ENCODE measurements around the gene SNX19.
A peak's percentile ranks its signal among the peaks of the same experiment; 100 is the strongest.
"Not testable (repeated sequence)": the region's sequence is repeated elsewhere in the genome, so short reads cannot be mapped to it uniquely, and the experiment has no call there.

The SNX19 gene

DNA sequence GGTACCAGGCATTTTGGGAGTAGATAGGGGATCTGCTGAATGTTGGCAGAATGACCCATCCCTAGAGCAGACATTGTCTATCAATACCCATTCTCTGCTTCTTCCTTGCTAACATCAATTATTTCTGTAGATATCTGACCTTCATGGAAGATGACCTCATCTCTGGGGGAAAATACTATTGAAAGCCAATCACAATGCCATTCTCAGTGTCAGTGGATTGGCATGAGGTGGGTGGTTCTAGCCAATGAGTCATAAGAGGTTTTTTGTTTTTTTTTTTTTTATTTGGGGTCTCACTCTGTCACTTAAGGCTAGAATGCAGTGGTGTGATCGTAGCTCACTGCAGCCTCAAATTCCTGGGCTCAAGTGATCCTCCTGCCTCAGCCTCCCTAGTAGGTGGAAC, 42.5 kb downstream of the SNX19 start:
- DNase-seq (ENCODE audit: extremely low read depth in 1 of 2, low read depth in 1 of 2), result no peak

DNA sequence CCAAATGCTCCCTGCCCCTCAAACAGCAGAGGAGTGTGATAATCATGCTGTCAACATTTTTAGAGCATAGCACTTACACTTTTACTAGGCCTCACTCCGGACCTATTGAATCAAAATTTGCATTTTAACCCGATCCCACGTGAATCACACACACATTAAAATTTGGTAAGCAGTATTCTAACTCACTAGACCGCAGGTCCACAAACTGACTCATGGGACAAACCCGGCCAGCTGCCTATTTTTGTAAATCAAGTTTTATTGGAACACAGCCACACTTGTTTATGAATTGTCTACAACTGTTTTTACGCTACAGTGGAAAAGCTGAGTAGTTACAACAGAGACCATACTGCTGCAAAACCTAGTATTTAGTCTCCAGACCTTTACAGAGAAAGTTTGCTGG, 43.3 kb downstream of the SNX19 start:
- no peak for DNase-seq (ENCODE audit: extremely low read depth in 1 of 2, low read depth in 1 of 2)

DNA sequence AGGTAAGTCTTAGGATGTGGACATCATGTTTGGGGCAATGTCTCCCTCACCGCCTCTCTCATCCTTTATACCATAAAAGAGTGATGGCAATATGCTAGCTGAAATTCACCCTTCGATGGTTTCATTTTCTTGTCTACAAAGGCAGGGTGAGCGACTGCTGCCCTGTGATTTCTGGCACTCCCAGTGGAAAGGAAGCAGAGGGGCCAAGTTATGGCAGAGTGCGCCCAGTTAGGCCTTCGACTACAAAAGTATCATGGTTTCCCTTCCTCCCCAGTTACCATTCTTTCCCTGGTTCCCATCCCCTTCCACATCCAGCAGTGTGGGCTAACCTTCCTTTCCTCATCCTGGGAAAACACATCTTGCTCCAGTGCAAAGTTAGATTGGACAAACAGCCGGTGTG, 43.8 kb downstream of the SNX19 start:
- DNase-seq (ENCODE audit: extremely low read depth in 1 of 2, low read depth in 1 of 2), result no peak

DNA sequence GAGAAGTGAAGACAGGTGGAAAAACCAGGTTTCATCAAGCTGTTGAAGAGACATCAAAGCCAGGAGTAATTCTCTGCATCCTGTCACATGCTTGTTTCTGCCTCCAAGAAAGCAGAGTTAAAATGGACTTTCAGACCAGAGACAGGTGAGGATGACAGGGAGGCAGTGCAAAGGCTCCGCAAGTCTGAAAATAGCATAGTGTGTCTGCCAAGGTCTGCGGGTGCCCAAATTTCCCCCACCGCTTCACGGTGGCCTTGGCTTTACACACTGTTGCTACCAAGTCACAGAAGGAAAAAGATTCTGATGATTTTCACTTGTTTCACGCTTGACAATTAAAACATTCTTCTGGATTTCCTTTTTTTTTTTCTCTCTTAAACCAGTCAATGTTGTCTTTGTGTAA, 44.2 kb downstream of the SNX19 start:
- DNase-seq (ENCODE audit: extremely low read depth in 1 of 2, low read depth in 1 of 2), result no peak

DNA sequence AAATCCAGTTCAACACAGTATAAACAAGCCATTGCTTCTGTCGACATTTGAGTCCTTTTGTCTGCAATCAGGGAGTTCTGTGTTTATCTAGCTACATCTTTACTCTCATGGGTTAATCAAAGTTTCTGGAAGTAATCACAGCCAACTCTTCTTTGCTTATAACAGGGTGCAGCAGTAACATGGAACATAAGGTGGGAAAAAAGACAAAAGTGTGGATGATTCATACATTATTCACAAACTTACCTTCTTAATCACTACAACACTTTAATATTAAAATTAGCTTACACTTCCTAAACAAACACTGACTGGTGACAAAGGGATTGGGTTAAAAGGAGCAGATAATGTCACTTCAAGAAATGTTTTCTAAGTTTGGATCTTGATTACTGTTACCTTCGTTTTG, 44.7 kb downstream of the SNX19 start:
- DNase-seq (ENCODE audit: extremely low read depth in 1 of 2, low read depth in 1 of 2), result no peak

DNA sequence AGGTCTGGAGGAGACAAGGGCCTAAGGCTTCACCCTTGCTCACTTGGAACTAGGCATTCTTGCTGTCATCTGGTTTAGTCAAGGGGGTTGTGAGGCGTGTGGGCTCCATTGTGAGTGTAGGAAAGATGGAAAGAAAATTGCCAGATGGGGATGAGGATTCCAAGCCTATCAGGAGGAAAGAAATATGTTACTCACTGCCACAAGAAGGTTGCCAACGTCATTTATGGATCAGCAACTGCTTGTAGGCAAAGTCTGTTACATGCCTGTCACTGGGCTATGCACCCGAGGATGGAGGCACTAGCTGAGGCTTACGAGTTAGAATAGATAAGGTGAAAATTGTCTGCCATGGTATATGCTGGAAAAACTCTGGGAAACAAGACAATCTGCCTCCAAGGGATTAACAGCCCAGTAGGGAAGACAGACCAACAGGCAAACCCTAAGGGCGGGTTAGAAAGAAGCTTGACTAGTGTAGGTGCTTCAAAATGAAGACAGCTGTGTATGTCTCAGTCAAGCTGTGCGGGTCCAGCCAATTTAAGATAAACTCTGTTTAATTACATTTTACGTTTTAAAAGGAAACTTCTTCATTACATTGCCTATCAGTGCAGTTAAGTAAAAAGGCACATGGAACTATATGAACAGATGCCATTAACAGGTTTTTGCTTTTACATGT, 47.4 kb downstream of the SNX19 start:
- DNase-seq (ENCODE audit: extremely low read depth in 1 of 2, low read depth in 1 of 2), result no peak

DNA sequence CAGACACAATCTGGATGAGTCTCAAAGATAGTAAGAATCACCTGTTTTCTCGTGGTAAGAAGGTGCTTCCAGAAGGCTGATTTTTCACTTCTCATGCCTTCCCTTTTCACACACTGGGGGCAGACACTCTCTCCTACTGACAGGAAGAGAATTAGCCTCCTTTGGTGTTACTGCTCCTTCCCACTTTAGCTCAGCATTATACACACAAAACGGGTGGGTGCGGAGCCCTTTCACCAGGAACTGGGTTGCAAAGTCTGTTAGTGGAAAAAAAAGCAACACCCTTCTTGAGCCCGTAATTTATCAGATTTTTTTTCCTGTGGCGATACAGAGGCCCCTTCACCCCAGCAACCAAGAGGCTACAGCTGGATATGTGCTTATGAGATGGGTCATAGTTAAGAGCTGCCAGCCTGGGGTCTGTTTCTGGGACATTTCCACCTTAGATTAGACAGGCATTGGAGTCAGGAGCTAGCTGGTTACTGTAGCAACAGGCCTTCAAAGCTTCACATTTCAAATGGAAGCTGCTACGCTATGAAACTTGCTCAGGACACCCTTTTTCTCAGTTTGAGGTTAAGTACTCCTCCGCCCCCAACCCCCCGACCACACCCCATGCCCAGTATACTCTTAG, 48.1 kb downstream of the SNX19 start:
- no peak for DNase-seq (ENCODE audit: extremely low read depth in 1 of 2, low read depth in 1 of 2)

DNA sequence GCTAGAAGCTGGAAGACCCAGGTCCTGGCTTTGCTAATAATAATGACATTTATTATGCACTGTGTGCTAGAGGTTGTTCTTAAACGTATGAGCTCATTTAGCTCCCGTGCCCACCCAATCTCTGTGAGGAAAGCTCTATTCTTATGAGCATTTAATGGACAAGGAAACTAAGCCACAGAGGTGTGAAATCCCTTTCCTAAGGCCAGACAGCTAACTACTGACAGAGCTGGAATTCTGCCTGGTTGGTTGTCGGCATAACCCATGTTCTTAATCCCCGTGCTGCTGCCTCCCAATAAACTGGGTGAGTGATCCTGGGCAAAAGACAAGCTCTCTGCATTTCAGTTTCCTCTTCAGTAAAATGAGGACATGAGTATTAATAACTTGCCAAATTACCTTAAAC, 49.4 kb downstream of the SNX19 start:
- no peak for DNase-seq (ENCODE audit: extremely low read depth in 1 of 2, low read depth in 1 of 2)

DNA sequence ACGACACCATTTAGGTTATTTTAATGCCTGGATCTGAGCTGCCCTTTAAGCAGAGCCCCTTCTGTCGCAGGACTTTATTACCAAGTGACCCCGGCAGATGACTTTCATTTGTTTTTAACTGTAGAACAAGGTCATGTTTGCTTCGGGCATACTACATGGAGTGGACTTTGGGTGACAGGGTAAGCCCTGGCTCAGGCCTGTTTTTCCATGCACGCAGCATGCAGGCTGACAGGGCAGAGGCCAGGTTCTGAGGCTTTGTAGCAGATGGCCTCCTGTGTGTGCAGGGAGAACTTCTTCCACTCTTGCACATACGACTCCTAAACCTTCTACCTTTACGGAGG, 50.5 kb downstream of the SNX19 start:
- DNase-seq (ENCODE audit: extremely low read depth in 1 of 2, low read depth in 1 of 2), result no peak

DNA sequence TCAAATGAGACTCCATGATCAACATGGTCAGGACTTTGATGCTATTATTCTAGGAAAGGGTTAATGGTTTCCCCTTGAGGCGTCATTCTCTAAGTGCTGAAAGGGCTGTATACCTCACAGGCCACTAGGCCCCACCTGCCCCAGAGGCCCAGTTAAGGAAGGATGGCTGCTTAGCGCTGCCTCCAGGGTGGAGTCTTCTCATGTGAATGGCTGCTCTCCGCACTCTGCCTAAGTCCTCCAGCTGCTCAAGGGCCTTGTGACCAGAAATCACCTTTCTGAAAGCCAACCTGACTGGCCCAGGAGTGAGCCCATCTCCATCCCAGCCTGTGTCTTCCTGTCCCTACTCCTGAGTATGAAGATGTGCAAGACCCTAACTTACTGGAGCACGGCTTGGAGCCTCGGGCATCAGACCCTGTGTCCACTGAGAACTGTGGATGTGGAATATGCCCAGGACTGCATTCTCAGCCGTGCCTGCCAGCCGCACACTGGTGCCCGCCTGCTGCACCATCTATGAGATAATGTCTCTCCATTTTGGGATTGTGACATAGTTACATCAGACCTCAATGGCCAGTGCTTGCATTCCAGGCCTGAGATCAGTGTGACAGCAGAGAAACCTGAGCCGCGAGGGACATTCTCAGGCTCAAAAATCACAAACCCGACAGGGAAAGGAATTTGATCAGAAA, 51.0 kb downstream of the SNX19 start:
- DNase-seq (ENCODE audit: extremely low read depth in 1 of 2, low read depth in 1 of 2), result no peak

DNA sequence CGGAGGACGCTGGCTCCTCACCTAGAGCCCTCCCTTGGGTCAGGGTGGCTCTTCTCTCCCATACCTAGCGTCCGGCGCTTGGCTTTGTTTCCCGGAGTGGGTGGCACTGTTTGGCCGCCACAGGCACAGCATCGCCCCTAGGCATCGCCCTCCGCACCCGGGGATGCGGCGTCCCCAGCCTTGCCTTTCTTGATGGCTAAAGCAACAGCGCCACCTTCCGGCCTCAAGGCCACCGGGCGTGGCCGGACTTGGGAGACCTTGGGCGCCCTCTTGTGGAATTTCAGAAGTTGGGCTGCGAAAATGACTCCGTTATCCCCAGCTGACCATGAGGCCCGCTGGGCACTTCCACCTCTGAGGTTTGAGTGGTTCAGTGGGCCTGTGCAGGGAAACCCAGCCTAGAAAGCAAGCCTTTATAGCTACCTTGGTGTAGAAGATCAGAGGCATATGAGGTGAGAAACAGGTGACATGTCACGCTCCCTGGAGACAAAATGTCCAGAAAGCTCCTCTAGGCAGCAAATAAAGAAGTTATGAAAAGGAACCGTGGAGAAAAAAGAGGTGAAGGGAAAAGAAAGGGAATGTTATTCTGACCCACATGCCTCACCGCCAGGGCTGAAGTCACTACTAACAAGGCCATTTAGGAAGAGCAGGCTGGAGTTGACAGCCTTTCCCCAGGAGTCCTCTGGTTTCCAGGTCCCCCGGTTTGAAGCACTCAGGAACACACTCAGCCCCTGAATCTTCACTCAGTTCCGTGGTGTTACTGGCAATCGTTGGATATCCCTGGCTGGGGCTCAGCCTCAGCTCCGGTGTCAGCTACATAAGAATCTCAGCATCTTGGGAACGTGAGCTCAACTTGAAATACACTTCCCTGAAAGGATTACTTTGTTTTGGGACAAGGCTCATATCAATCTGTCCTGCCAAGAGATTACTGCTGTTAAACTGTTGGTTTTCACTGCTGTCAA, 54.1 kb downstream of the SNX19 start:
- peak; percentile 69 to 78 for DNase-seq (ENCODE audit: extremely low read depth in 1 of 2, low read depth in 1 of 2)

DNA sequence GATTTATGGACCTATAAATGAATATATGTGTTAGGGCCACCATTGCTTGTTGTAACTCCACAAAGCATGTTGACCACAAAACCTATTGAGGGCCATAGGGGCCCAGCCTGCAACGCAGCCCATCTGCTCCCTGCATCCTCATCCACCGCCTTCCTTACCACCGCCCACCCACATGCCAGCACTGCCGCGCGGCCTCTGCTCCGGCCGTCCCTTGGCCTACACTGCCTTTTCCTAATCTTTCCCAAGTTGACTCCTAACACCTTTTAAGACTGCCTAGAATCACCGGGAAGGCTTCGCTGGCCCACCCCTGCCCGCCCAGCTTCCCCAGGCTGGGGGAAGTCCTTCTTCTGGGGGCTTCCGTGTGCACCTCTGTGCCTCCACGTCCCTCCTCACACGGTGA, 55.0 kb downstream of the SNX19 start:
- no peak for DNase-seq (ENCODE audit: extremely low read depth in 1 of 2, low read depth in 1 of 2)

DNA sequence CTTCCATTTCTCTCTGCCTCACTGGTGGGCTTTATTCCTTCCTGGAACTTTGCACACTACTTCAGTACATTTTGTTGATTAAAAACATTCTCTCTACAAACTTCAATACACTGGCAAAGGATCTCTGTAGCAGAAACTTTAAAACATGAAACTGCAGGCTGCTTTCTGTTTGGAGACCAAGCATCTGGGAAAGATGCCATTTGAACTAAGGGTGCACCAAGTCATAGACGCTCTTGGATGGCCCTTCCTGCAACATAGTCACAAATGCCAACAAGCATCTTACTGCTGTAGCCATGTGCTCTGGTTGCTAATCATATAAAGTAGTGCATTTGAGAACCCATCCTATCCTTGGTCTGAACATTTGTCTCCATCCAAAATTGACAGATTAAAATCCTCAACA, 56.4 kb downstream of the SNX19 start:
- DNase-seq (ENCODE audit: extremely low read depth in 1 of 2, low read depth in 1 of 2), result no peak

DNA sequence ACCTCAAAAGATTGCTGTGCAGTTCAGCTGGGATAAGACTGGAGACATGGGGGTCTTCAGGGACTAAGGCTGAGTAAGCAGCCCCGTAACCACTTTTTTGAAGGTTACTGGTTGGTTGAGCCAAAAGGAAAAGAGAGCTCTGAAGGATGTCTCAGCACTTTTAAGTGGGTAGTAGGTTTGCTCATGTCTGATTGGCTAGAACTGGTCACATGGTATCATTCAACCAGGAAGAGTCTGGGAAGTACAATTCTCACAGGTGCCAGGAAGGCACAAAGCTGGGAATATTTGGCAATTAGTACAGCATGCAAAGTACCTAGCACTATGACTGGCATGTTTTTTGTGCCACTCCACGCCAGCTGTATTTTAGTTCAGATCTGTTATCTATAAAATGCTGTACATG, 58.1 kb downstream of the SNX19 start:
- DNase-seq (ENCODE audit: extremely low read depth in 1 of 2, low read depth in 1 of 2), result no peak

DNA sequence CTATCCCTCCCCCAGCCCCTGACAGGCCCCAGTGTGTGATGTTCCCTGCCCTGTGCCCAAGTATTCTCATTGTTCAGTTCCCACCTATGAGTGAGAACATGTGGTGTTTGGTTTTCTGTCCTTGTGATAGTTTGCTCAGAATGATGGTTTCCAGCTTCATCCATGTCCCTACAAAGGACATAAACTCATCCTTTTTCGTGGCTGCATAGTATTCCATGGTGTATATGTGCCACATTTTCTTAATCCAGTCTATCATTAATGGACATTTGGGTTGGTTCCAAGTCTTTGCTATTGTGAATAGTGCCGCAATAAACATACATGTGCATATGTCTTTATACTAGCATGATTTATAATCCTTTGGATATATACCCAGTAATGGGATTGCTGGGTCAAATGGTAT, 60.6 kb downstream of the SNX19 start:
- not testable (repeated sequence) for DNase-seq (ENCODE audit: extremely low read depth in 1 of 2, low read depth in 1 of 2)

DNA sequence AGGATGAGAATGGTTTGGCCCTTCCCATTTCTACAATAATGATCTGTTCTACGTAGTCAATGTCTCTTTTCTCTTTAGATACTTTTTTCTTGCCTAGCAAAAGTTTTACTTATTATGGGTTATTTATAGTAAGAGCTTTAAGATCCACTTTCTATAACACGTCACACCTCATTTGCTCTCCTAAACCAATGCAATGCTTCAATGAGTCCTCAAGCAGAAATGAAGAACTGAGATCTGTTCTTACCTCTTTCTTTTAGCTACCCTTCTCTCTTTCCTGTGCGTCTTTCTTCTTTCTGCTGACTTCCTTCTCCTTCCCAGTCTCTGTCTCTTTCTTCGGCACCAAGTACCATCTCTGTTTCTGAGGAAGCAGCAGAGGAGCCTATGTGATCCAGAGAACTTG, 61.8 kb downstream of the SNX19 start:
- DNase-seq (ENCODE audit: extremely low read depth in 1 of 2, low read depth in 1 of 2), result no peak

DNA sequence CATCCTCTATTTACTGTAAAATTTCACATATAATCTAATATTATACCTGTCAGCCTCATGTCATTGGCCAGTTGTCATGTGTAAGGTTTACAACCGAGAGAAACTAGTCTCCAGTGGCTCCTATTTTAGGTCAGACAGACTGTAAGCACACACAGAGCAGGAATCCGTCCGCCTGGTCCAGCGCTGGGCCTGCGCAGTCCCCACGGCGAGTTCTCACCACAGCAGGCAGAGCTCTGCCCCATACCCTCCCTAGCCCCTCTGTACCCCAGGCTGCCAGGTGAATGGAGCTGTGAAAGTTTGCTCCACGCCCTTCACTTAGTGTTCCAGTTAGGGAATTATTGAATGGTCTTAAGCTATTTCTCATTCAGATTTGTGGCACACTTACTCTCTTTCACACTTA, 63.7 kb downstream of the SNX19 start:
- DNase-seq (ENCODE audit: extremely low read depth in 1 of 2, low read depth in 1 of 2), result no peak

DNA sequence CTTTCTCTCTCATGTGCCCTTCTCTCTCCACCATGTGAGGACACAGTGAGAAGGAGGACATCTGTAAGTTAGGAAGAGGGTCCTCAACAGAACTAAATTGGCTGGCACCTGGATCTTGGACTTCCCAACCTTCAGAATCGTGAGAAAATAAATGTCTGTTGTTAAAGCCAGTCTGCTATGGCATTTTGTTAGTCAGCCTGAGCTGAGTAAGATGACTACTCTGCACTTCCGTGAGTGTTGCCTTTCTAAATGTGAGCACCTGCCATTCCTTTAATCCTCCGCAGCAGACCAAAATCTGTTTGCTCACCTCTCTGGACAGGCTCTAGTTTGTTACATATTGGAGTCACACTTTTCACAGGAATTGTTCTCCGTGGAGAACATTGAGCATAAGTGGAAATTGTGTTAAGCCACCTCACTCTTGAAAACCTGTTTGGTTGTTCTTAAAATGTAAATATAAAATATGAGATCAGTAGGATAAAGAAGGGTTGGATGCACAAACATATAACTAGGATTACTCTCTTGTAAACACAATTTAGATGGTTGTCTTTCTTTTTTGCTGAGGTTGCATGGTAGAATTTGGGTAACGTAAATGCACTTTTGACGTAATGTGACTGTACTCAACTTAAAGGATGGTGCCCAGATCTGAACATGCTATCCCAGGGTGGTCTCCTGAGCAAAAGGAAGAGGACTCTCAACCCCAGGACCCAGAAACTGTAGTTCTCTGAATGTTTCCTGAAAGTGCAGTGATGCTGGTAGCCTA, 65.9 kb downstream of the SNX19 start:
- no peak for DNase-seq (ENCODE audit: extremely low read depth in 1 of 2, low read depth in 1 of 2)

DNA sequence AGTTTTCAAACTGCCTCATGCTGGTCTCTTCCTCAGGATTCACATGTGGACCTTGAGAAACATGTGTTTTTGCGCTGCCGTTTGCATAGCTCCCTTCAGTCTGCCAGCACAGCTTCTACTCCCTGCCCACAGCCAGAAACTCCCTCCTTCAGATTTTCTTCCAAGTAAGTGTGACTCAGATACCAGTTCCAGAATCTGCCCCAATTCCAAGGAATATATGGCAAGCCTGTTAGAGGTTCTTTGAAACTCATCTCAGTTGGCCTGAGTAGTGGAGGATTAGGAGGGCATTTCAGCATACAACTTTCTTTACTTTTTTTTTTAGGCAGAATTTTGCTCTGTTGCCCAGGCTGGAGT, 67.1 kb downstream of the SNX19 start:
- no peak for DNase-seq (ENCODE audit: extremely low read depth in 1 of 2, low read depth in 1 of 2)

DNA sequence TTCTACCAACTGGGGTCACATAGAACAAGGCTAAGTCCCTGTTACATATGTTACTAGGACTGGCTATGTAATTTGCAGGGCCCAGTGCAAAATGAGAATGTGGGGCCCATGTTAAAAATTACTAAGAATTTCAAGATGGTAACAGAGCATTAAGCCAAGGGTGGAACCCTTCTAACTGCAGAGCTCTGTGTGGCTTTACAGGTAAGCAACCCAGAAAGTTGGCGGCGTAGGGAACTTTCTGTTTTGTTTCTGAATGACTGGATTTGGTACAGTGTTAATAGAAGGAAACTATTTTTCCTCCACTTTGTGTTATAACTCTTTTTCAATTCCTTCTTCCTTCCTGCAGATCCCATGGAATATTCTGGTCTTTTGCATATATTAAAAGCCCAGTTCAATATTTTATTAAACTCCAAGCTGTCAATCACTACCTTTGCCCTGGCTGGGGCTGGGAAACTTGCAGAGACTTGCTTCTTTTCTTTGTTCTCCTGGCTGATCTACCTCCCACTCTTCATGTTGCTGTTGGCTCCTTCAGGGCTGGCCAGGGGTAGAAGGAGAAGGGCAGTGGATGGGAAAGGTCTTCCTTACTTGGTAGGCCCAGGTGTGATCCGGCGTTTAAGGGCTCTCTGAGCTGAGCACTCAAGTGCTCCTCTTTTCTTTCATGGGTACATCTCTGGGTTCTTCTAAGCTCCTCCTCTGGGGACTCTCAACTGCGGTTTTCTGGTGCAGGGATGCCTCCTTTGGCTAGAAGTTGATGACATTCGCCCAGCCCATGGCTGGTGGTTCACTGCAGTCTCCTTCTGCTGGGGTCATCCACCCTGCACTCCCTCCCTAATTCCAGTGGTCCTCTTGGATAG, 67.7 kb downstream of the SNX19 start:
- DNase-seq (ENCODE audit: extremely low read depth in 1 of 2, low read depth in 1 of 2), result no peak
